Measurements from ENCODE around the gene ZNF785.

DNA sequence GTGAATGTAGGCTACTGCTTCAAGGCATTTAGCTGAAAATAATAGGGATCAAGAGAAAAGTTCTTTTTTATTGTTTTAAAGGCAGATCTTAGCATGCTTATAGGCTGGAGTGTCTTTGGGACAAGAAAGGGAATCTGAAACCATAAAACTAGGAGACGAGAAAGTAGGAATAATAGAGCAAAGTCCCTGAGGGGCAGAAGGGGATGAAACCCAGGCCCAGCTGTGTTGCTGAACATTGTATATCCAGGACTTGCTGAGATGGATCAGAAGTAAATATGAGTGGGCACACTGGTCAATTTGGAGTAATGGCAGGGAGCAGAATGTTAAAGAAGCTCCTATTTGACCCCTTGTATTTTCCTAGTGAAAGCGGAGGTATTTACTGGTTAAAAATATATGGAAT is 15.4 kb upstream of the ZNF785 start:
- TF ChIP-seq ETV6 (CRISPR knock-in tag; IDR thresholded peaks at IDR 0.05) (no peak), ZNF671 (CRISPR knock-in tag; IDR thresholded peaks at IDR 0.05) (no peak), FOXJ3 (CRISPR knock-in tag; IDR thresholded peaks at IDR 0.05; ENCODE audit: borderline replicate concordance) (no peak), TEAD4 (CRISPR knock-in tag; IDR thresholded peaks at IDR 0.05) (no peak), NFYB (CRISPR knock-in tag; conservative IDR thresholded peaks at IDR 0.05; ENCODE audit: low read depth) (no peak), SP1 (CRISPR knock-in tag; conservative IDR thresholded peaks at IDR 0.05) (no peak), JUN (CRISPR knock-in tag; IDR thresholded peaks at IDR 0.05) (no peak)
- TF ChIP-seq, protein P1, sequence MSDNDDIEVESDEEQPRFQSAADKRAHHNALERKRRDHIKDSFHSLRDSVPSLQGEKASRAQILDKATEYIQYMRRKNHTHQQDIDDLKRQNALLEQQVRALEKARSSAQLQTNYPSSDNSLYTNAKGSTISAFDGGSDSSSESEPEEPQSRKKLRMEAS (CRISPR knock-in tag; IDR thresholded peaks at IDR 0.05) = no peak
- TF ChIP-seq, protein P2, sequence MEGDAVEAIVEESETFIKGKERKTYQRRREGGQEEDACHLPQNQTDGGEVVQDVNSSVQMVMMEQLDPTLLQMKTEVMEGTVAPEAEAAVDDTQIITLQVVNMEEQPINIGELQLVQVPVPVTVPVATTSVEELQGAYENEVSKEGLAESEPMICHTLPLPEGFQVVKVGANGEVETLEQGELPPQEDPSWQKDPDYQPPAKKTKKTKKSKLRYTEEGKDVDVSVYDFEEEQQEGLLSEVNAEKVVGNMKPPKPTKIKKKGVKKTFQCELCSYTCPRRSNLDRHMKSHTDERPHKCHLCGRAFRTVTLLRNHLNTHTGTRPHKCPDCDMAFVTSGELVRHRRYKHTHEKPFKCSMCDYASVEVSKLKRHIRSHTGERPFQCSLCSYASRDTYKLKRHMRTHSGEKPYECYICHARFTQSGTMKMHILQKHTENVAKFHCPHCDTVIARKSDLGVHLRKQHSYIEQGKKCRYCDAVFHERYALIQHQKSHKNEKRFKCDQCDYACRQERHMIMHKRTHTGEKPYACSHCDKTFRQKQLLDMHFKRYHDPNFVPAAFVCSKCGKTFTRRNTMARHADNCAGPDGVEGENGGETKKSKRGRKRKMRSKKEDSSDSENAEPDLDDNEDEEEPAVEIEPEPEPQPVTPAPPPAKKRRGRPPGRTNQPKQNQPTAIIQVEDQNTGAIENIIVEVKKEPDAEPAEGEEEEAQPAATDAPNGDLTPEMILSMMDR (IDR thresholded peaks at IDR 0.05) = no peak
- TF ChIP-seq, protein P3, sequence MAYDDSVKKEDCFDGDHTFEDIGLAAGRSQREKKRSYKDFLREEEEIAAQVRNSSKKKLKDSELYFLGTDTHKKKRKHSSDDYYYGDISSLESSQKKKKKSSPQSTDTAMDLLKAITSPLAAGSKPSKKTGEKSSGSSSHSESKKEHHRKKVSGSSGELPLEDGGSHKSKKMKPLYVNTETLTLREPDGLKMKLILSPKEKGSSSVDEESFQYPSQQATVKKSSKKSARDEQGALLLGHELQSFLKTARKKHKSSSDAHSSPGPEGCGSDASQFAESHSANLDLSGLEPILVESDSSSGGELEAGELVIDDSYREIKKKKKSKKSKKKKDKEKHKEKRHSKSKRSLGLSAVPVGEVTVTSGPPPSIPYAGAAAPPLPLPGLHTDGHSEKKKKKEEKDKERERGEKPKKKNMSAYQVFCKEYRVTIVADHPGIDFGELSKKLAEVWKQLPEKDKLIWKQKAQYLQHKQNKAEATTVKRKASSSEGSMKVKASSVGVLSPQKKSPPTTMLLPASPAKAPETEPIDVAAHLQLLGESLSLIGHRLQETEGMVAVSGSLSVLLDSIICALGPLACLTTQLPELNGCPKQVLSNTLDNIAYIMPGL (CRISPR knock-in tag; IDR thresholded peaks at IDR 0.05) = no peak
